ENCODE results near the gene TTC38. TPM values are rescaled to one million over a fixed set of nuclear protein-coding genes. Genes with fewer than 3 reads are reported as not detected.

Gene TTC38
- total RNA-seq, 2 experiments from 2014 or later, result 8.7 to 9.4 TPM

DNA sequence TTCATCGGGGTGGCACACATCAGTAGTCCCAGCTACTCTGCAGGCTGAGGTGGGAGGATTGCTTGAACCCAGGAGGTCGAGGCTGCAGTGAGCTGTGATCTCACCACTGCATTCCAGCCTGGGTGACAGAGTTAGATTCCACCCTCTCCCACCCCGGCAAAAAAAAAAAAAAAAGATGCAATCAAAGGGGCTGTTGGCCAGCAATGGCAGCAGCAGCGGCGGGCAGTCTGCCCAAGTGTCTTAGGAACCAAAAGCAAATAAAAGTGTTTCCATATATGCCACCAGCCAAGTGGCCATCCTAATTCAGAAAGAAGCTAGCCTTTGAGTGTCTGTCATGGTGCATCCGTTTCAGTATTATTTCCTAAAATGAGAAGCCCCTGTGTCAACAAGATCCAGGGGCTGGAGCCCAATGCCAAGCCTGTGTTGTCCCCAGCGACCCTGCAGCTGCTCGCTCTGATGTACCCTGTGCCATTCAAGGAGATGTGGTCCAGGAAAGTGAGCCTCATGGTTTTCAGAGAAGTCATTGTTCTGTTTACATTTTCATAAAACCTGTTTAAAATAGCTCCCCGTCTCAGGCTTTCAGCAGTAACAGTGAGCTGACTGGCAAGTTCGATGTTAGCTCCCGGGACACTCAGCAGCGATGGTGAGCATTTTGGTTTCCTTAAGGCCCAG is 30.2 kb upstream of the TTC38 start:
- Mint-ChIP-seq H3K4me3 (no peak overlapping the region), H3K4me1 (ENCODE audit: low read depth) (peaks cover 14% of the 10 kb centered on the region), H3K9me3 (no peaks in the 10 kb centered on the region), H3K36me3 (peaks cover 15% of the 10 kb centered on the region), H3K27ac (no peak overlapping the region), H3K27me3 (no peaks in the 10 kb centered on the region)
- intact Hi-C loops (cut with micrococcal nuclease), result no loop called here
- POLR2A ChIA-PET, result interaction anchor here (0.5 to 0.6 kb wide), 2 partner anchors 800 to 1315 kb away, joined by 3 to 4 read pairs; no protein-coding TSS in a partner anchor
- DNase-seq, result no peak
- CTCF ChIA-PET, result interaction anchor here (0.6 kb wide), 1 partner anchor 68 kb away, joined by 3 read pairs; no protein-coding TSS in a partner anchor

DNA sequence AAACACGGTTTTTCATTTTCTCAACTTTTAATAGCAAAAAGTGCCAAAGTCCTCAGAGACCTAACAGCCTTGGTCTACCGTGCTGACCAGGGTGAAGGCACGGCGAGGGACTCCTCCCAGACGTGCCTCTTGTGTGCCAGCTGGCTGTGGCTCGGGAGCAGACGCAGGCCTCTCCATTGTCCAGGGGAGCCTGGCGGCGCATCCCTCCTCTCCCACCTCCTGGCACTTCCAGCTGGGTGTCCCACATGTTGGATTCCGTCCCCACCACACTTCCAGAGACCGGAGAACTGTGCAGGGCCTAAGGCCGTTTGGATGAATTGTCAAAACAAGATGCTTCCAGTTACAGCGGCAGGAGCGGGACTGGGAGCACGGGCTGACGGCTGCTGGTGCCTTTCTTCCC is 29.3 kb upstream of the TTC38 start:
- DNase-seq, result no peak
- intact Hi-C loops (cut with micrococcal nuclease), result no loop called here
- Mint-ChIP-seq H3K4me3 (no peak overlapping the region), H3K9me3 (no peaks in the 10 kb centered on the region), H3K27ac (no peak overlapping the region), H3K4me1 (ENCODE audit: low read depth) (peaks cover 14% of the 10 kb centered on the region), H3K36me3 (peaks cover 18% of the 10 kb centered on the region), H3K27me3 (no peaks in the 10 kb centered on the region)
- ChIA-PET CTCF (no interaction called here), POLR2A (no interaction called here)

DNA sequence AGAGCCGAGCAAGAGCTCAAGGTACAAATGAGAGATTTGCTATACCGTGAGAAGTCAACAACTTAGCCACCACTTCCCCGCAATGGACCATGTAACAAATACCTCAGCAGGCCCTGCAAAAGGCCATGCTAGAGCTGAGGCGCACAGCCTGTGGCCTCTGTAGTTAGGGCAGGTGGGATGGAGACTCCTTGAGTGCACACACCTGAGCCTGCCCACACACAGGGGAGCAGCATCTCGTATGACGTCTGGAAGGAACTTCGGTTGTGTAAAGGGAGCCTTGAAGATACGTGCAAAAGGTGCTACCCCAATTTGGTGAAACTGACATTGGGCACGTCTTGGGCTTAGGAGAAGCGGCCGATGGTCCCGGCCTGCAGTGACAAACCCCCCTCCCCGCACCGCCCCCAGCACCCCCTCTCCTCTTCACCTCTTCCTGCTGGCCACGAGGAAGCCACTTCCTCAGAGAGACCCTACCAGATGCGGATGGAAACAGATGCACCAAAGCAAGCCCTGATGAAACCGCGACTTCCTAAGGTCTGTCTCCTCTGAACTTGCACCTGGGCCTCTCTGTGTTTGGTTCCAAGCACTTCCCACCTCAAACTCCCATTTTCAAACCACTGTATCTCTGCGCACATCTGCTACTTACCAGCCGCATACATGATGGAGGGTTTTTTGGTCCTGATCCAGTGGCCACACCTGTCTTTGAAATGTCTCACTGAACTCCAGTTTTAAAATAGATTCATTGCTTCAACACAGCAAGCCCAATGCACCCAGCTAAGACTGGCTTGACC is 28.4 kb upstream of the TTC38 start:
- no peak overlapping the region for H3K27ac Mint-ChIP-seq
- H3K27me3 Mint-ChIP-seq, result no peaks in the 10 kb centered on the region
- POLR2A ChIA-PET, result no interaction called here
- peaks cover 22% of the 10 kb centered on the region for H3K36me3 Mint-ChIP-seq
- no peak overlapping the region for H3K4me3 Mint-ChIP-seq
- intact Hi-C loops (cut with micrococcal nuclease), result no loop called here
- CTCF ChIA-PET, result interaction anchor here (0.5 kb wide), 1 partner anchor 12 kb away, joined by 3 read pairs; no protein-coding TSS in a partner anchor
- no peaks in the 10 kb centered on the region for H3K9me3 Mint-ChIP-seq
- peaks cover 14% of the 10 kb centered on the region for H3K4me1 Mint-ChIP-seq (ENCODE audit: low read depth)
- DNase-seq, result peak; percentile 11

DNA sequence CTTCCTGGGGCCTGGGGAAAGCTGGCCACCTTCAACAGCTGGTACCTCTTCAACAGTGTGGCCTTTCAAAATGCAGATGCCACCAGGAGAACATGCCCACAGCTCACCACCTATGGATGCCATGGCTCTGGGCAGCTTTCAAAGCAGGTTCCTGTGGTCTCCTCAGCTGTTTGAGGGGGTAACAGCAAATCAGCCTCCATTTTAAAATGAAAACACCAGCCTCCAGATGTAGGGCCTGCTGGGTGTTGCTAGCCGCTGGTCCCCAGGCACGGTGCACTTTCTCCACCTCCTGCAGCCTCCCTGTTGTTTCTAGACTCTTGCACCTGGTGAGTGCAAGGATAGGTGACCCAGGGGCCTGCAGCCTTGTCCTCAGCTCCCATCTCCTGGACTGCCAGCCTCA is 27.7 kb upstream of the TTC38 start:
- Mint-ChIP-seq H3K36me3 (peaks cover 21% of the 10 kb centered on the region), H3K9me3 (no peaks in the 10 kb centered on the region), H3K27ac (no peak overlapping the region), H3K4me1 (ENCODE audit: low read depth) (peaks cover 14% of the 10 kb centered on the region), H3K4me3 (no peak overlapping the region), H3K27me3 (no peaks in the 10 kb centered on the region)
- intact Hi-C loops (cut with micrococcal nuclease), result no loop called here
- ChIA-PET CTCF (no interaction called here), POLR2A (no interaction called here)
- DNase-seq, result no peak

DNA sequence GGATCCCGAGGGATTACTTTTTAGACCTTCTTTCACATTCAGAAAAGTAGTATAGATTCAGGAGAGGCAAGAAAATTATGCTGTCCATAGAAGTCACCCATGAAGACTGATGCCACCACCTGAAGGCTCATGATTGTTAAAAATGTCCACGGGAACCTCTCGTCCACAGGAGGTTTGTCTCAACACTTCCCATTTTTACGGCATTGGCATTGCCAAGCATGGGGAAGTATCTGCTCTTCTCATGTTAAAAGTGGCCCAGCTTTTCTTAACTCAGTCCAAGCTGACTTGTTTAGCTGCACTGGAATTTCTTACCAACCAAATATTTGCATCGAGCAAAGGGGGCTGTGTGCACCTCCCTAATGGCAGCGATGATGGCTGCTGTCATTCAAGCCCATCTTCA is 27.3 kb upstream of the TTC38 start:
- CTCF ChIA-PET, result no interaction called here

DNA sequence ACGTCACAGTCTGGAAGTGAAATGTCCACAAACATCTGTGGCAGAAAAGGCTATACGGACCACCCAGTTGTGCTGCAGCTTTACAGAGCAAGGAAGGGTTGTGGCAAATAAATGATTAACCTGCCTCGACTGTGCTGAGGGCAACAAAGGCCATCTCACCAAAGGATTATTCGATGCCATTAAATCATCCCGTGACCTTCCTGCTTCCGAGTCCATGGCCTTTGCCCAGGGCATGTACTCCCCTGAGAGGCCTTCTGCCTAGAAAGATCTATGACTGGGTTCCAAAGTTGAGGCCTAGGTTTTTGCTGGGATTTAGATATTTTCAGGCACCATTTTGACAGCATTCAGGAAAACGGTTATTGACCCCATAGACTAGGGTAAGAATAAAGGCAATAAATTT is 26.9 kb upstream of the TTC38 start:
- Mint-ChIP-seq H3K4me1 (ENCODE audit: low read depth) (peaks cover 14% of the 10 kb centered on the region), H3K9me3 (no peaks in the 10 kb centered on the region), H3K27me3 (no peaks in the 10 kb centered on the region), H3K27ac (no peak overlapping the region), H3K36me3 (peaks cover 19% of the 10 kb centered on the region), H3K4me3 (no peak overlapping the region)
- intact Hi-C loops (cut with micrococcal nuclease), result no loop called here
- DNase-seq, result no peak
- CTCF ChIA-PET, result no interaction called here
- POLR2A ChIA-PET, result no interaction called here

More for the DNA sequence above, 27.3 kb upstream of the TTC38 start:
- POLR2A ChIA-PET, result no interaction called here
- no peaks in the 10 kb centered on the region for H3K9me3 Mint-ChIP-seq
- DNase-seq, result no peak
- H3K4me1 Mint-ChIP-seq (ENCODE audit: low read depth), result peaks cover 14% of the 10 kb centered on the region
- H3K36me3 Mint-ChIP-seq, result peaks cover 19% of the 10 kb centered on the region
- intact Hi-C loops (cut with micrococcal nuclease), result no loop called here
- no peak overlapping the region for H3K4me3 Mint-ChIP-seq
- no peak overlapping the region for H3K27ac Mint-ChIP-seq
- H3K27me3 Mint-ChIP-seq, result no peaks in the 10 kb centered on the region

DNA sequence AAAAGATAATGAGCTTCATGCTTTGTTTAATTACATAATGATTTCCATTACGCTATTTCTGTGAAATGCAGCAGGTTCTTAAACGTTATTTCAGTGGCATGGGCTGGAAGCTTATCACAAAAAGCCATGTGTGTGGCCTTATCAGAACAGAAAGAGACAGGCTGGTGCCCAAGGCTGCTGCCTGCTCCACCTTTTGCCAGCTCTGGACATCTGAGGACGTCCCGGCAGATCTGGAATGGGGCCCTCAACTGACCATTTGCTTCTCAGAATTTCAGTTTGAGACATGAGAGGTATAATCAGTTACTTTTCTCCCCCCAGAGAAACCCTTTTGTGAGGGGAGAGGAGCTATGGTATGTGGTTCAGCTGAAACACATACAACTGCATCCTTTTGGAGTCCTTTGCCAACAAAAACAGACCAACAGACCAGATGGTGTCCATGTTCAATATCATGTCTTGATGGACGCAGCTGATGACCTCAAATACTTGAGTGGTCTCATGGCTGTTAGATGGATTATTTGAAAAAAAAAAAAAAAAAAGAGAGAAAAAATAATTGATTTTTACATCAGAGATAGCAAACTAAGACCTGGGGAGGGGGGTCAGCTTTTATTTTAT is 26.3 kb upstream of the TTC38 start:
- peaks cover 18% of the 10 kb centered on the region for H3K36me3 Mint-ChIP-seq
- no peak overlapping the region for H3K27ac Mint-ChIP-seq
- H3K9me3 Mint-ChIP-seq, result no peaks in the 10 kb centered on the region
- CTCF ChIA-PET, result no interaction called here
- H3K4me3 Mint-ChIP-seq, result no peak overlapping the region
- H3K4me1 Mint-ChIP-seq (ENCODE audit: low read depth), result peaks cover 14% of the 10 kb centered on the region
- POLR2A ChIA-PET, result no interaction called here
- intact Hi-C loops (cut with micrococcal nuclease), result no loop called here
- DNase-seq, result no peak
- H3K27me3 Mint-ChIP-seq, result no peaks in the 10 kb centered on the region

DNA sequence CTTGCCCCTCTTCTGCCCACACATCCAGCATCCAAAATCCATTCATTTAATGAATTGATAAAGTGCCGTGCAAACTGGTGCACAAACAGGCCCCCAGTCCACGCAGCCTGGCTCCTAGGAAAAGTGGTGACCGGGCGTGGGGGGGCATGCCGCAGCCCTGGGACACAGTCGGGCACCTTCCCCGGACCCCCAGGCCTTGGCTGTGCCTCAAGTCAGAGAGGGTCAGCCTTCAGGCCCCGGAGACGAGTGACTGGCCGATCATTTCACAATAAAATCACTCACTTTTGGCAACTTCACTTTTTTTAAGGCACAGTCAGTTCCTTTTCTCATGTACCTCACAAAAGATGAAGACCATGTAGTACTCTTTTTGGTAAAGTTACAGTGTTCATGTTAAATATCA is 25.7 kb upstream of the TTC38 start:
- Mint-ChIP-seq H3K27me3 (no peaks in the 10 kb centered on the region), H3K9me3 (no peaks in the 10 kb centered on the region), H3K4me1 (ENCODE audit: low read depth) (peaks cover 14% of the 10 kb centered on the region), H3K36me3 (peaks cover 13% of the 10 kb centered on the region), H3K27ac (no peak overlapping the region), H3K4me3 (no peak overlapping the region)
- no peak for DNase-seq
- intact Hi-C loops (cut with micrococcal nuclease), result no loop called here
- POLR2A ChIA-PET, result interaction anchor here (0.7 kb wide), 1 partner anchor 499 kb away, joined by 3 read pairs; no protein-coding TSS in a partner anchor
- CTCF ChIA-PET, result interaction anchor here (1.3 kb wide), 1 partner anchor 30 kb away, joined by 3 read pairs; no protein-coding TSS in a partner anchor

DNA sequence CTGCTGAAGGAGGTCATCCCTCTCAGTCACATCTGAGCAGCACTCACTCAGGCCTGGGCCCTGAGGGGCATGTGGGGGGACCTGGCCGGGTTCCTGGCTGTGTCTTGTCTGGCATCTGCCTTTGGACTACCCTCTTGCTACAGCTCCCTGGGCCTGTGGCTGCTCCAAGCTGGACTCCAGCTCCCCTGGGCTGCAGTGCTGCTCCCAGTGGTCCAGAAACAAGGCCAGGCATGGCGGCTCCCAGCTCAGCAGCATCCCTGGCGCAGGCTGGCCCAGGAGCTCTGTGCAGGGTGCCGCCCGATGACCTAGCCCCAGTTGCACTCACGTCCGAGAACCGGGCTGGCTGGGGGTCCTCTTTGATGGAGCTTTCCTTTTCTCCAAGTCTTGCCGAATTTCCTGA is 23.0 kb upstream of the TTC38 start:
- no peak overlapping the region for H3K27ac Mint-ChIP-seq
- POLR2A ChIA-PET, result no interaction called here
- H3K4me1 Mint-ChIP-seq (ENCODE audit: low read depth), result peaks cover 11% of the 10 kb centered on the region
- intact Hi-C loops (cut with micrococcal nuclease), result no loop called here
- H3K9me3 Mint-ChIP-seq, result no peaks in the 10 kb centered on the region
- H3K4me3 Mint-ChIP-seq, result no peak overlapping the region
- CTCF ChIA-PET, result interaction anchor here (1.2 kb wide), 1 partner anchor 239 kb away, joined by 3 read pairs; no protein-coding TSS in a partner anchor
- peaks cover 6% of the 10 kb centered on the region for H3K36me3 Mint-ChIP-seq
- H3K27me3 Mint-ChIP-seq, result no peaks in the 10 kb centered on the region
- no peak for DNase-seq

DNA sequence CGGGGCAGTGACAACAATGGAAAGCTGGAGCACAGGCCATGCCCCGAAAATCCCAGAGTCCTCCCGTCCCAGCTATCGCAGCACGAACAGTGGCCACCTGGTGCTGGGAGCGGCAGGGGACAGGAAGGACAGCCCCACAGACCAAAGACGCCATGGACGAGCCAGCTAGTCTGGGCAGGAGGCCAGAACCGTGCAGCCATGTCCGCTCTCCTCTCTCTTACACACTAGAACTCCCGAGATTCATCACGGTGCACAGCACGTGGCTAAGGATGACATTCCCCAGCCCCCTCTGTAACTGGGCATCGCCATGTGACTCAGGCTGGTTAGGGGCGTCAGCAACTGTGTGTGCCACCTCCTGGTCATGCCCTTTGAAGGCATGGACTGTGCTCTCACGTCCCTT is 22.3 kb upstream of the TTC38 start:
- no peak overlapping the region for H3K4me3 Mint-ChIP-seq
- DNase-seq, result no peak
- peaks cover 7% of the 10 kb centered on the region for H3K4me1 Mint-ChIP-seq (ENCODE audit: low read depth)
- no peaks in the 10 kb centered on the region for H3K9me3 Mint-ChIP-seq
- H3K27ac Mint-ChIP-seq, result no peak overlapping the region
- ChIA-PET CTCF (interaction anchor here (1.2 kb wide), 1 partner anchor 240 kb away, joined by 3 read pairs; no protein-coding TSS in a partner anchor), POLR2A (no interaction called here)
- intact Hi-C loops (cut with micrococcal nuclease), result no loop called here
- H3K27me3 Mint-ChIP-seq, result no peaks in the 10 kb centered on the region
- peaks cover 6% of the 10 kb centered on the region for H3K36me3 Mint-ChIP-seq

DNA sequence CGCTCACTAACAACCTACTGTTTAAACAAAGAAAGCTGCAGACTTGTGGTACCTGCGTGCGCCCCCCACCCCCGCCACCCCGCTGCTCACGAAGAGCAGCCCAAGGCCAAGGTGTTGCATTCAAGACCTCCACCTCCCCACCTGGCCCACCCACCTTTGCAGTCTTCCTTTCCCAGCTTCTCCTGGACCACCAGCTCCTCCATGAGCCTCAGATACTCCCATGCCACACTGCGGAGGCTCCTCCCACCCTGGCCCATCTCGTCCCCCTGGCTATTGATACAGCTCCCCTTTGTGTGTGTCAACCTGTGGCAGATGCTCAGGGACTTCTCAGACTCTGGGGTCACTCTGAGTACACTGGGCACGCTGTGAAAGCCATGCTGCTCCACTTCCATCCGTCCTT is 21.6 kb upstream of the TTC38 start:
- no peaks in the 10 kb centered on the region for H3K27me3 Mint-ChIP-seq
- H3K9me3 Mint-ChIP-seq, result no peaks in the 10 kb centered on the region
- no peak overlapping the region for H3K4me3 Mint-ChIP-seq
- no peak overlapping the region for H3K27ac Mint-ChIP-seq
- DNase-seq, result no peak
- ChIA-PET CTCF (no interaction called here), POLR2A (no interaction called here)
- peaks cover 6% of the 10 kb centered on the region for H3K36me3 Mint-ChIP-seq
- intact Hi-C loops (cut with micrococcal nuclease), result no loop called here
- H3K4me1 Mint-ChIP-seq (ENCODE audit: low read depth), result peaks cover 12% of the 10 kb centered on the region

DNA sequence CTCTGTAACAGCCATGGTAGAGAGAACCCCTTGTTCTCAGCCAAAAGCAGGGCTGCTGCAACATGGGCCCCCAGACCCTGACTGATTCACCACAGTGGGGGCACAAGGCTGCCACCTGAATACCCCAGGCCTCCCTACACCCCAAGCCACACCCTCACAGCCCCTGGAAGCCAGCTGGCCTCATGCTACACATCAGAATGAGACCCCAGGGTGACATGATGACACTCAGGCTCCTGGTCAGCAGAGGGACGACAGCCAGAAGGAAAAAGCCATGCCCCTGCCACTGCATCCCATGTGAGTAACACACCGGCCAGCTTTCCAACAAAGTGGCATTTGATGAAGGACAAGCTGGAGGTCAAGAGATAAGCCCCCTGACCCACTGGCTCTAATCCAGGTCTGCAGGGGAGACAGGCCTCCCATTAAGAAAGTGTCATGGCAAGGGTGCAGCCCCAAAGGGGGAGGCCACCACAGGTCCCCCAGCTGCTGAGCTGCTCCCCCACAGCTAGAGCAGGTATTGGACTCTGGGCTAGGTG is 20.3 kb upstream of the TTC38 start:
- no peak overlapping the region for H3K4me3 Mint-ChIP-seq
- H3K36me3 Mint-ChIP-seq, result peaks cover 6% of the 10 kb centered on the region
- no peak overlapping the region for H3K27ac Mint-ChIP-seq
- DNase-seq, result no peak
- ChIA-PET POLR2A (no interaction called here), CTCF (no interaction called here)
- intact Hi-C loops (cut with micrococcal nuclease), result no loop called here
- peaks cover 23% of the 10 kb centered on the region for H3K4me1 Mint-ChIP-seq (ENCODE audit: low read depth)
- no peaks in the 10 kb centered on the region for H3K27me3 Mint-ChIP-seq
- no peaks in the 10 kb centered on the region for H3K9me3 Mint-ChIP-seq
